ENCODE data around the gene PDE4B.

Gene PDE4B

DNA sequence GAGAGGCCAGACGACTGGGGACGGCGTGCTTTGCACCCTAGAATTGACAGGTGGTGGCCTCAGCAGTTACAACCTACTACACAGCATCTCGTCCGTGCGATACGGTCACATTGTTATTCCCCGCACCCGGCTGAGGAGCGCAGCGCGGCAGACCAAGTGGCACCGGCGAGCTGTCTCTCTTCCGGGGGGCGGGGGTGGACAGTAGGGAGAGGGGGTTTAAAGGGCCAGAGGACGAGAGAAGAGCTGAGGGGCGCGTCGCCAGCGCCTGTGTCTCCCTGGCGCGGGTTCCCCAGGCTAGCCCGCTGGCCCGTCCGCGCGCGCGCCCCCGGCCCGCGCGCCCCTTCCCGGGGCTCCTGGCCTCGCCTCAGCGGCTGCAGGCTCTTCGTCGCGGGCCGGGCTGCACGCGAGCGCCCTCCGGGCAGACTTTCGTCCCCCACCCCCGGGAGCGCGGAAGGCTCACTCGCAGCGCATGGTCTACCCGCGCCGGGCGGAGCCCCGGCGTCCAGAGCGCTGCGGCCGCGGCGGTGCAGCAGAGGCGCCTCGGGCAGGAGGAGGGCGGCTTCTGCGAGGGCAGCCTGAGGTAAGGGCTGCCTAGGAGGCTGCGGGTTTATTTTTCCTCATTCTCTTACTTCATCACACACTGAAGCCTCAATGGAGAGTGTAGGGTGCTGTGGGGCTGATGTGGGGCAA, at the start of gene PDE4B:
Gene PDE4B (plus strand): TSS at position 227 of the 690 bp plus-strand sequence.
- no peak for DNase-seq

DNA sequence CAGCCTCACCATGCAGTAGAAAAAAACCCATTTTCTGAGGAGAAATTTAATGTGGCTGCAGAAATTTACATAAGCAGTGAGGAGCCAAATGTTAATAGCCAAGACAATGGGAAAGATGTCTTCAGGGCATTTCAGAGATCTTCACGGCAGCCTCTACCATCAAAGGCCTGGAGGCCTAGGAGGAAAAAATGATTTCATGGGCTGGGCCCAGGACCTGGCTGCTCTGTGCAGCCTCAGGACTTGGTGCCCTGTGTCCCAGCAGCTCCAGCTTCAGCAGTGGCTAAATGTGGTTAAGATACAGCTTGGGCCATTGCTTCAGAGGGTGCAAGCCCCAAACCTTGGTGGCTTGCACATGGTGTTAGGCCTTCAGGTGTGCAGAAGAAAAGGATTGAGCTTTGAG, 48.0 kb upstream of the PDE4B start:
- DNase-seq: no peak

DNA sequence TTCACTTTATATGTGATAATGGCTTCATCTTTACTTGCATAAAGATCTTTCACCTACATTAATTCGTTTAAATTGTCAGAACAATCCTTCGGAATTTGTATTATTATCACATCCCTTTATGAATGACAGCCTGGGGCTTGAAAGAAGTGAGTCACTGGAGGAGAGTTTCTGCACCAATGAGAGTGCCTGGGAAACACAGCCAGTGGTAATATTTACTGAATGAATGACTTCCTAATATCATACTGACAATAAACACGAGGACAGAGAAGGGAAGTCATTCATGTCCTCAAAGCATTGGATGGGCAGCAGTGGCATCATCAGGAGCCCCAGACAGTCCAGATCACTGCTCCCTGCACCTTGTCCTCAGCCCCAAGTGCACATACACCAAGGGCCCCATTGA, 40.7 kb upstream of the PDE4B start:
- no peak for DNase-seq

DNA sequence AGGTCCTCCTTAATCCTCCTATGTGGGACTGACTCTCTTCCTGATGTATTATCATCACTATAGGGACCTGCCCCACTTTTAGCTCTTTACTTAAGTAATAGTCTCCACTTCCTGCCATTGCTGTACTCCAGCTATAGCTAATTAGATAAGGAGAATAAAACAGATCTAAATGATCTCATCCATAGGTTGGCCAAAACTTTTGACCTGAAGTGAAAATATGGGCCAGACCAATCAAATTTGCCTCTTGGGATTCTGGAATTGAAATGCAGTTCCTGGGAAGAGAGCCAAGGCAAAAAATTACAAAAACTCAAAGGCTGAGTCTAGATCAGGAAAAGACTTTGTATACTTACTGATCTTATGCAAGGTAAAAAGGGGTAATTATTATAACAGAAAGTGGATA, 36.1 kb upstream of the PDE4B start:
- no peak for DNase-seq

DNA sequence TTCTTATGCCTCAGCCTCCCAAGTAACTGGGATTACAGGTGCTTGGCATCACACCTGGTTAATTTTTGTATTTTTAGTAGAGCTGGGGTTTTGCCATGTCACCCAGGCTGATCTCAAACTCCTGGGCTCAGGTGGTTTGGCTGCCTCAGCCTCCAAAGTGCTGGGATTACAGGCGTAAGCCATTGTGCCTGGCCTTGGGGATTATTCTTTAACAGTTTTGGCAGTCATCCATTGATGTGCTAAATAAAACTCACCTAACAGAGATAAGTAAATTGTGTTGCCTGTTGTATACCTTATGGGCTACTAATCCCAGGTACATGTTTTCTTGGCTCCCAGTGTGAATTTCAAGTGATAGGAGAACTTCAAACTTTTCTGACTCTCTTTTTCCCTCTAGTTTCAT, 35.2 kb upstream of the PDE4B start:
- DNase-seq: no peak

DNA sequence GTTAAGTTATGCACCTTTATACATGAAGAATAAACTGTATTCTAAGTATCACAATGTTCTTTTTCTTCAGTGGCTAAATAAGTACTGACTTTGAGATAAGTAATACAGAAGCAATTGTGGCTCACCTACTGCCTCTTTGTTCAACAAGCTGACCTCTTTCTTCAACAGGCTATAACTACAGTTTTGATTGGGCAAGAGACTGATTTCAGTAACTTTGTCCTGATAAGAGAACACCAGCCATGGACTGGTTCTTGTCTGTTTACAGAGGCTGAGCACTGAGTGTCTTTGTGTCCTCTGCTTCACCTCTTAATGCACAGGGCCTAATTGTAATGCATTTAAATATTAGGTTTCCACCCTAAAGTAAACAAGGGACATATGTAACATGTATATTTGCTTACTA, 34.6 kb upstream of the PDE4B start:
- DNase-seq: no peak

GRCh38 chr1:65759516-65759915, 33.2 kb upstream of the PDE4B start:
- no peak for DNase-seq

- DNase-seq: no peak
These were observed 30.4 kb upstream of the PDE4B start for GRCh38 chr1:65762081-65762862.

GRCh38 chr1:65764052-65764451, 28.6 kb upstream of the PDE4B start:
- no peak for DNase-seq

GRCh38 chr1:65765631-65766030, 27.1 kb upstream of the PDE4B start:
- no peak for DNase-seq

DNA sequence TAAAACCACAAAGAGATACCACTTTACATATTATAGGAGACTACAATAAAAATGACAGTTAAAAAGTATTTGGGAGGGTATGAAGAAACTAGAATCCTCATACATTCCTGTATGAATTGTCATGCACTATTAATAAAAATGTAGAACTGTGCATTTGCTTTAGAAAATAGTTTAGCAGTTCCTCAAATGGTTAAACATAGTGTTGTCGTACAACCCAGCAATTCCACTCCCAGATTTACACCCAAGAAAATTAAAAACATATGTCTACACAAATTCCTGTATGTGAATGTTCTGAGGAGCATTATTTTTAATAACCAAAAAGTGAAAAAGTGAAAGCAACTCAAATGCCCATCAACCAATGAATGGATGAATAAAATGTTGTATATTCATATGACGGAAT, 23.1 kb upstream of the PDE4B start:
- no peak for DNase-seq

- no peak for DNase-seq
These were observed 20.1 kb upstream of the PDE4B start for GRCh38 chr1:65772607-65773006.

DNA sequence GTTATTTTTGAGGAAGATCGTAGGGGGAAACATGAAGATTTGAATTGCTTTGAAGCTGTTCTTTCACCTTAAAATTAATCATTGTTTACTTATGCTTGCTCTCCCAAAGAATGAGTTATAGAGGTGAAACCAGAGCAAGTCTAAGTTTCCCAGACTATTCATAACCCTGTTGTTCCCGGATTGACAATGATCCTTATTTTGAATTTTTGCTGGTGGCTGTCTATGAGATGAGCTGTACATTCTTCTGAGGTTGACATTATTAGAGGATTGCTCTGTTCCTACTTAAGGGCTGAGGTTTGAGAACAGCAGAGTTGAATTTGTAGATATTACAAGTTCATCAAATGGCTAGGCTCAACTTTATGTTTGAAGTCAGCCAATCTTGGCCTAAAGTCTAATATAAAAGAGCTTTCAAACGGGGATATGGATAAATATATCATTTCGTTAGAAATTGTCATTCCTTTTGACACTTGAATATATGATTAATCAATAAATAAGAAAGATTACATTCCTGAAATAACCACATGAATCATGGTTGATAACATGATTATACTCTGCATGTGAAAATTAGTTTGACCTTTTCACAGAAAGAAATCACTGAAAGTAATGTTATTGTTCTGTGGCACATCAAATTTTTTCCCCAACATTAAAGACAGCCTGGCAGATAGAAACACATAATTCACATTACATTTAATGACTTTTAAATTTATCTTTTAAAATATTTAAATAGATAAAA, 19.1 kb upstream of the PDE4B start:
- DNase-seq: no peak

DNA sequence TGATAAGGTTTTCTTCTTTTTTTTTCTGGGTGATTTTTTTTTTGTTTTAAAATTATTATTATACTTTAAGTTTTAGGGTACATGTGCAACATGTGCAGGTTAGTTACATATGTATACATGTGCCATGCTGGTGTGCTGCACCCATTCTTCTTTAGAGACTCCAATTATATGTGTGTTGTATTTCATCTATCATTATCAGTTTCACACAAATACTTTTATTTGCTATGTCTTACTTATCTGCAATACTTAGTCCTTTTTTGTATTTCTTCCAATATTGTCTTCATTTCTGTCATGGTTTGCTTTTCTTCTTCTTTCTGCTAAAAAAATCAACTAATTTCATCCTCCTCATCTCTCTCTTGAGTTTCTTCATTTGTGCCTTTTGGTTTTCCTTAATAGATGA, 3.9 kb upstream of the PDE4B start:
- DNase-seq: no peak

GRCh38 chr1:65791396-65791795, 1.3 kb upstream of the PDE4B start:
- DNase-seq: no peak

GRCh38 chr1:65791801-65792668, 660 bp upstream of the PDE4B start:
- DNase-seq: no peak

- no peak for DNase-seq
These were observed 651 bp downstream of the PDE4B start for GRCh38 chr1:65793359-65793732.

DNA sequence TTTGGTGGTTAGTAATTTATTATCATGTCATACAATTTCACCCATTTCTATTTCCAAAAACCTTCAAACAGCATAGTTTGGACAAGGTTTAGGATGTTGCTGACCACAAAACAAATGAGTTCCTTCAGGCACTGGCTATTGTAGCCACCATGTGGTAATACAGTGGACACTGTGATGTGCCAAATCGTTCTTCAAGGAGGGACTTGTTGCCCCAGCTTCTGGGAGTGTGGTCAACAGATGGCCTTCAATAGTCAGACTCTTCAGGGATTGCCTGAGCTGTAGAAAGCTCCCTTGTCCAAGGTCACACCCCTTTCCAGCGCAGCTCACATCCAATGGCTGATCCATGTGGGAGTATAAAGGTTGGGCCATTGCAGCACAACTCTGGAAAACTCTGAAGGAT, 2.6 kb downstream of the PDE4B start:
- no peak for DNase-seq

GRCh38 chr1:65799601-65800000, 6.9 kb downstream of the PDE4B start:
- DNase-seq: peak; percentile 10

- no peak for DNase-seq
These were observed 11.9 kb downstream of the PDE4B start for GRCh38 chr1:65804584-65804983.

DNA sequence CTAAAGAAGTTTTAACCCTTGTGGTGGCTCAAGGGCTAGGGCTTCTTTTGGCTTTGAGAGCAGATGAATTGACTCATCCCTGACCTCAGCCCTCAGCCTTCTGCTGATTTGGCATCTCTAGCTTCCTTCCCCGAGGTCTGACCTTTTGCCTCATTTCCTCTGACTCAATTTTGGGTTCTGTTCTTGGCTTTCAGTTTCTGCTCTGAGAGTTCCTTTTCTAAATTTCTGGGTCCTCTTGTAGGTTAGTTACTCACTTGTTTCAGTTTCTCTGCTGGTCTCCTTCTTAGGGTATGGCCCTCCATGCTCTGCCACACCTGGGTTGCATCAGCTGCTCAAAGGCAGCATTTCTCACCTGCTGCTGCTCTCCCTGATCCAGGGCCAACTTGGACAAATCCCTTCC, 19.4 kb downstream of the PDE4B start:
- DNase-seq: no peak

DNA sequence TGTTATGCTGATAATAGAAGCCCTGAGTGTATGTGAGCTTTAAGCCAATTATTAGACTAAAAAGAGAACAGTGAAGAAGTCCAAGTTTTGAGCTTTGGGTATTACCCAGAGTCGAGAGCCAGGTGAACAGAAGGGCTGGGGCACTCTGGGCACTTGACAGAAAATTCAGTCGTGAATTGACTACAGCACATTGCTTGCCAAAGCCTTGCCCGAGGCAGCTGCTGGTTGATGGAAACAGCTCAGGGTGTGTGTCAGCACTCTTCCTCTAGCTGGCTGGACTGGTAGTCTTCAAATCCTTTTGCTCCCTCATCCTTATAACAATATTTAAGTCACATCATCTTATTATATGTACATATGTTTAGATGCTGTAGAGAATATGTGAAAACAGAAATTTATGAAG, 21.3 kb downstream of the PDE4B start:
- DNase-seq: no peak

- DNase-seq: no peak
These were observed 22.1 kb downstream of the PDE4B start for GRCh38 chr1:65814752-65815151.
